Caki2 (cell line): Measurements from ENCODE around the gene RARG. TPM values are rescaled to one million over a fixed set of nuclear protein-coding genes. Genes with fewer than 3 reads are reported as not detected.

Source experiments
- DNase-seq: peaks from one replicate; pipeline ENCODE4 v3.0.0-alpha.2; 2015; ENCODE audit warnings: low read depth
- in situ Hi-C: cut with HindIII; loops from 2 replicates; pipeline ENCODE4 v1.10.0; 2016; ENCODE audit warnings: low sequenced_read_pairs, low pct_unique_long_range_greater_than_20kb, mixed read lengths
- total RNA-seq: library from RNA; depleted of rRNA; stranded (reverse); fragments of >200 nt; shearing (Covaris generic); gene quantifications from 2 replicates; pipeline ENCODE4 v1.2.3, GENCODE V29; 2014; ENCODE audit warnings: low replicate concordance

Gene RARG
- total RNA-seq, 1 experiment from 2014 or later = 28.6 TPM

DNA sequence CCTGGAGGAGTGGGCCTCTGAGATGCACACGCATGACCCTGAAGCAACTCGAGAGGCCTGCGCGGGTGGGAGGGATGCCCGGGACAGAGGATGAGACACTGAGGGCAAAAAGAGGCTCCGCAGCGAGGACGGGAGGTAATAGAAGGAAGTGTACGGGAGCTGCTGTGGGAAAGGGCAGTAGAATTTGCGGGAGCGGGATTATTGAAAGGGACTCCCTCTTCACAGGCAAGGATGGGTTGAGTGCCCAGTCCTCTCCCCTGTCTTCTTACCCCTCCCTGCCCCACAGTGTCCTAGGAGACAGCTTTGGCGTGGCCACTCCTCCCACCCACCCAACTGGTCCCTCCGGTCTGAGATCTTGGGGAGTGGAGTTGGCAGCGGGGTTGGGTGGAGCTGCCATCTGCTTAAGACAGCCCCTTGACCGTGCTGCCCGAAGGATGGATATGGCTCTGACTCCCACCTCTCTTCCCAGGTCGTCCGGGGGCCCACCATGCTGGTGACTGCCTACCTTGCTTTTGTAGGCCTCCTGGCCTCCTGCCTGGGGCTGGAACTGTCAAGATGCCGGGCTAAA, 20.4 kb upstream of the RARG start:
- in situ Hi-C loops = no loop called here
- no peak for DNase-seq

DNA sequence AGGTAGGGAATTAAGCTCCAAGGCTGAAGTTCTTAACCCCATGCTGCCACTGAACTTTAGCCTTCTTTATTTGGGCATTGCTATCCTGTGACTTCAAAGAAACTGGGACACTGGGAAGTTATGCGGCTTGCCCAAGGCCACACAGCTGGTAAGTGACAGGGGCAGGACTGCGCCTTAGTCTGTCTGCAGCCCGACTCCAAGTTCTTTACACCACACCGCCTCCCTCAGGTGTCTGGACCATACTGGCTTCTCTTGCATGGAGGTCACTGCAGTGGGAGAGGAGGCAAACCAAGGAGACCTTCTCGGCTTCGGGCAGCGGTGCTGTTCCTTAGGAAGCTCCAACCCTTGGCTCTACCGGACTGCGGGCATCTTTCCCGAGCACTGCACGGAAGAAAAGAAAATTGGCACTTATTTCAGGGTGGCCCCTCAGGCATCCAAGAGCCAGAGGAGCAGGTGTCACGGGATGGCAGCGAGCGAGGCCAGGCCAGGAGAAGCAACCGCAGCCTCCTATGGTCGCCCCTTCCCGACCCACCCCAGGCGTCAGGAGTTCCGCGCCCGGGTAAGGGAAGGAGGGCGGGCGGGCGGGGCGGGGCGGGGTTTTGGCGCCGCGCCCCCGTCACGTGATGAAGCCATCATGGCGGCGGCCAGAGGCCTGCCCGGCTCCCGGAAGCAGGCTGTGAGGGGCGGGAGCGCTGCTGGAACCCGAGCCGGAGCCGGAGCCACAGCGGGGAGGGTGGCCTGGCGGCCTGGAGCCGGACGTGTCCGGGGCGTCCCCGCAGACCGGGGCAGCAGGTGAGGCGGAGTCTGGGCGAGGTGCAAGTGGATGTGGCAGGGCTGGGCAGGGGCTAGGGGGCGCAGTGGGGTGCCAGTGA, 19.7 kb upstream of the RARG start:
- DNase-seq = peak; percentile 88

GRCh38 chr12:53245286-53245685, 13.3 kb upstream of the RARG start:
- in situ Hi-C loops = no loop called here

More for the DNA sequence above, 19.7 kb upstream of the RARG start:
- in situ Hi-C loops = no loop called here

GRCh38 chr12:53244337-53244736, 12.3 kb upstream of the RARG start:
- in situ Hi-C loops = no loop called here
- no peak for DNase-seq

More at GRCh38 chr12:53245286-53245685, 13.3 kb upstream of the RARG start:
- no peak for DNase-seq

GRCh38 chr12:53241623-53242412, 9.8 kb upstream of the RARG start:
- no peak for DNase-seq
- in situ Hi-C loops = no loop called here

- in situ Hi-C loops = no loop called here
- no peak for DNase-seq
These were observed 7.7 kb upstream of the RARG start for GRCh38 chr12:53239643-53240258.

DNA sequence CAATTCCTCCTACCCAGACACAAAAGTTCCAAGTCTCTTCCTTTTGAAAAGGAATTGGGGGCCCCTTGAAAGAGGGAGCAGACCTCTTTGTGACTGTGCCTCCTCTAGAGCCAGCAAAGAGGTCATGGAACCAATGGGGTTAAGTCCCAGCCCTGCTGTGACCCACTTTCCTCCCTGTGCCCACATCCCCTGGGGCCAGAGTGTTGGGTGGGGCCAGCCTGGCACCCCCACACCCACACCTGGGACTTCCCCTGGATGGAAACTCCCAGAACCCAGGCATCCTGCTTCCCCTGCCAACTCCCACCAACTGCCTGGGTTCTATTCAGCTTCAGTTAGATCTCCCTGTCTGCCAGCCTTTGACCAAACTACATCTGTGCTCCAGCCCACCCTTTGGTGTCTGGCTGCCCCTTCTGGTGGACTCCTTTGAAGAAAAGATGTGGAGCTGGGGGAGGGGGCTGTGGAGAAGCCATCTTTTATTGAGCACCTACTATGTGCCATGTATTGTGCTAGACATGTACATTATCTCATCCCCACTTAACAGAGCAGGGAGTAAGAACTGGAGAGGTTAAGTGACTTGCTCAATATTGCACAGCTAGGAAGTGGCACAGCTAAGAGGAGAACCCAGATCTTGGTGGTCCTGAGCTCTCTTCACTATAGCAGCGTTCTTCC, 4.6 kb upstream of the RARG start:
- in situ Hi-C loops = no loop called here
- no peak for DNase-seq

- in situ Hi-C loops = no loop called here
- no peak for DNase-seq
These were observed 3.9 kb upstream of the RARG start for GRCh38 chr12:53235742-53236442.

DNA sequence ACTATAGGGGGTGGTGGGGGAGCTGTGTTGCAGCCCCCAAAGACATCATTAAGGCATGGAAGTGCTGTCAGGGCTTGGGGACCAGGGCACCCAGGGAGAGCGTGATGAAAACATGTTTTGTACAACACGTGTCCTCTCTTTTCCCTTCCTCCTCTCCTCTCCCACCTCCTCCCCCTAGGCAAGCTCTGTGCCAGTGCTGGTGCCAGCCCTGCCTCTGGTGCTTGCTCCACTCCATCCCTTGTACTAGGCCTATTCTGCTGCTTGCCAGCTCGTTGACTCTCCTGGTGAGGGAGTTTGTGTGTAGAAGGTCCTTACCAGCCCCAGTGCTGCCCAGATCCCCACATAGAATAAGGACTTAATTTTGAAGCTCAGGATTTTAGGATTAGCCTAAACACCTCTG, 3.2 kb upstream of the RARG start:
- in situ Hi-C loops = no loop called here
- DNase-seq = no peak

DNA sequence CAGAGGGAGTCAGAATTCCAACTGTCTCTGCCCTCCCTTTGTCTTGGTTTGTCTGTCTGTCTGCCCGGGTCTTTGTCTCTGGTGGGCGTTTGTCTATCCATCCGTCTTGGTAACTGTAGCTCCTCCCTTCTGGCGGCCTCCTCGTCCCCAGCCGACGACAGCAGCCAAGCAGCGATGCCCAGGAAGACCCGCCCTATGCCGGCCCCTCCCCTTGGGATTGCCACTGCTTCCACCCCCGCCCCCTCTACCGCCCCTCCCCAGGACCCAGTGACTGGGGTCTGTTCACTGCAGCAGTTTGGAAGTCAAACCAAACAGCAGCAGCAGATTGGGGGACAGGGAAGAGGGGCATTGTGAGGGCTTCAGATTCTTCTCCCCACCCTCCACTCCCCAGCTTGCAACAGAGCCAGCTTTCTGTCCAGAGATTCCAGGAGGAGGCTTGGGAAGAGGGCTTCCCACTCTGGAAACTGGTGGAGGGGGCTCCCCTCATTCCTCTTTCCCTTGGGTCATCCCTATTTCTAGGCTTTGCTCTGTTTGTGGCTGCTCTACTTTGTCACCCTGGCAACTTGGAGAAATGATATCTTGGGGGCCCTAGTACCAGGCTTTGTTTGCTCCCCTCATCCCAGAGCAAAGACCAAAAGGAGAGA, 2.4 kb upstream of the RARG start:
- no peak for DNase-seq
- in situ Hi-C loops = no loop called here

DNA sequence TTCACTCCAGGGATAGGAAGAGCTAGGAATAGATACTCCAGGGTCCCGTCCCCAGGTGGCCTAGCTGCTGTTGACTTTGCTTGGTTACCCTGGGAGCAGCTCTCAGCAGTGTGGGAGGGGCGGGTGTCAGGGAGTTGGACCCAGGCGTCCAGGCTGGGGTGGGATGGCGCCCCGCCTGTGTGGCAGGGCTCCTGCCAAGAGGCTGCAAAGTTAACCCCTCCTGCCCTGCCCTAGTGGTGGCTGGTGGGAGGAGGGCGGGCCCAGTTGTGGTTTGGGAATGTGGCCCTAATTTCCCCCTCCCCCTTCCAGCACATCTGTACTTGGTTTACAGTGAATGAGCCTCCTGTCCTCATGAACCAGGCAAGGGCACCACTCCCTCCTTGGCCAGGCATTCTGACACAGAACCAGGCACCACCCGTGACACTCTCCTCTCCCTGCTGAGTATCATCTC, 1.7 kb upstream of the RARG start:
- no peak for DNase-seq
- in situ Hi-C loops = no loop called here

DNA sequence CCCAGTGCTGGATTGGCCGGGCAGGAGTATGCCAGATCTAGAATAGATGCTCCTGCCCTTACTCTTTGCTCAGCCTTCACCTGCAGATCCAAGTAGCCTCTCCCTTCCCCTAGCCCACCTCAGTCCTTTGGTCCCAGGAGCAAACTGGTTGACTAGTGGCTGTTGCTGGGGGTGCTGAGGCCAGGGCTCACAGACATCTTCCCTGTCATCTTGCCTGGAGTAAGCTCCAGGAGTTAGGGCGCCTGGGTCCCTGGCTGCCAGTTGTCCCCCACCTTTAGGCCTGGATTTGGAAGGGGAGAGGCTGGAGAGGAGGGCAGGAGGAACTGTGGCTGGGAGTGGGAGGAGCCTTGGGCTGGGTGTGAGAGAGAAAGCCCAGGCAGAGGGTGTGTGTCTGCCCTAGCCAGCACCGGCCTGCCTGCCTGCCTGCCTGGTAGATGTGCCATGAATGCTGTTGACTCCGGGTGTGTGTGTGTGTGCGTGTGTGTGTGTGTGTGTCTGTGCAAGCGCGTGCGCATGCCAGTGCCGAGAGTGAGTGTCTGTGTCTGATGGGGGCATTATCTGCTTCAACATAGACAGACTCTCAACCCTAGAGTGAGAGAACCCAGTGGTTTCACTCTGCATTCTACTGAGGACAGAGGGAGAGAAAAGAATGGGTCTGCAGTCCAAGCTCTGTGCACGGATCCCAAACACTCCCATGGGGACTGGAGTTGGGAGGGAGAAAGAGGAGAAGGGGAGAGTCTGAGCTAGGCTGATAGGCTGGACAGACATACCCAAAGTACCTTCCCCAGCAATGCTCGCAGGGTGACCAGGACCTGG, 845 bp upstream of the RARG start:
- peak; percentile 67 for DNase-seq
- in situ Hi-C loops = no loop called here

DNA sequence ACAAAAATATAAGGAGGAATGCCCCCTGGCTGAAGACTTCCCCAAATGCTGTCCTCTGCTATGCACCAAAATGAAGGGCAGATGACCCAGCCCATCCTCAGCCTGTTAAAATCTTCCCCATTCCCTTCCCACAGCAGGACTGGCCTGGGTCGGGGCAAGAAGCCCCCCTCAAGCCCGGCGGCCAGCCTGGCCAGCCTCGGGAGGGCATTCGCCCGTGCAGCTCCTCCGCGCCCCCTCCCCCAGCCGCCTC, 413 bp downstream of the RARG start:
- DNase-seq = no peak
- in situ Hi-C loops = no loop called here

DNA sequence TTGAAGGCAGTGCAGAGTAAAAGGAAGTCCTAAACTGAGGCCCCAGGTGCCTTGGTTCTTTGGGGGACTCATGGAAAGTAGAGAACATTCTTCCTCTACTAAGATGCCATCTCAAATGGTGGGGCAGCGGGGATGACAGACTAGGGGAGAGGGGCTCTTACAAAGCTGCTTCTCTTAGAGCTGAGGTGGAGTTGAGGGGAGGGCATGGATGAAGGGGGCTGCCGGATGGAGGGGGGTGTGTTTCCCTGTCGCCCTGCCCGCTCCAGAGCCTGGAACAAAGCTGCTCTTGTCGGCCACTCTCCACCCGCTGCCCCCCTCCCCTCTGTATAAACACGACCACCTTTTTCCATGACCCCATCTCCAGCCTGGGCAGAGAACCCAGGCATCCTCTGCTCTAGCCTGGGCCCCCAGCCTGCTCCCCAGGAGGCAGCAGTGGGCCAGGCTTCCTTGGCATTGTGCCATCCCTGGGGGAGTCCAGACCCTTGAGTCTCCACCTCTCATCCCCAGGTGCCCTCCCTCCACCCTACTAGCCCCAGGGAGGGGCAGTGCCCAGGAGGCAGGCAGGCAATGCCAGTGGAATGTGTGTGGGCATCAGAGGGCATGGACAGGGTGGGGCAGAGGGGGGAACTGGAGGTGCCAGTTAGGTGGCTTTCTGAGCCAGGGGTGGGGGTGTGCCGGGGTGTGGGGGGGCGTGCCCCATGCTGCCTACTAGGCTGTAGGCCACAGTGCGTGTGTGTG, 1.7 kb downstream of the RARG start:
- in situ Hi-C loops = no loop called here
- no peak for DNase-seq

- no peak for DNase-seq
- in situ Hi-C loops = no loop called here
These were observed 2.6 kb downstream of the RARG start for GRCh38 chr12:53229454-53229853.

GRCh38 chr12:53227836-53228235, 4.2 kb downstream of the RARG start:
- in situ Hi-C loops = no loop called here
- no peak for DNase-seq
